ENCODE results near the gene RCE1. TPM values are rescaled to one million over a fixed set of nuclear protein-coding genes. Genes with fewer than 3 reads are reported as not detected.

The RCE1 gene
- total and polyA plus RNA-seq, 3 donors from 2014 or later, result 26.4 to 56.9 (median 54.3) TPM

- Histone ChIP-seq H3K9me3 (no peaks in the 10 kb centered on the region), H3K27me3 (no peaks in the 10 kb centered on the region), H3K36me3 (ENCODE audit: low read depth, missing control alignments) (no peaks in the 10 kb centered on the region), H3K27ac (no peak overlapping the region), H3K4me3 (no peak overlapping the region), H3K4me1 (peaks cover 7% of the 10 kb centered on the region)
- intact Hi-C loops (cut with DNase I; ENCODE audit: low total_unique reads), result no loop called here
- no peak for DNase-seq
- TF ChIP-seq CTCF (IDR thresholded peaks at IDR 0.05), result no peak
- no peak for TF ChIP-seq POLR2A (IDR thresholded peaks at IDR 0.05)
- 89 to 93% methylated on average over 26 of the region's 26 CpGs for WGBS, 2 donors
Observed at GRCh38 chr11:66852466-66853241, 9.4 kb downstream of the RCE1 start.

- intact Hi-C loops (cut with DNase I; ENCODE audit: low total_unique reads), result no loop called here
- no peak for DNase-seq
- no peaks in the 10 kb centered on the region for H3K27me3 ChIP-seq
- no peak overlapping the region for H3K4me3 ChIP-seq
- no peaks in the 10 kb centered on the region for H3K9me3 ChIP-seq
- peaks cover 7% of the 10 kb centered on the region for H3K4me1 ChIP-seq
- 90 to 91% methylated on average over 26 of the region's 26 CpGs for WGBS, 2 donors
- H3K27ac ChIP-seq, result no peak overlapping the region
- no peaks in the 10 kb centered on the region for H3K36me3 ChIP-seq (ENCODE audit: low read depth, missing control alignments)
- no peak for TF ChIP-seq POLR2A (IDR thresholded peaks at IDR 0.05)
- no peak for TF ChIP-seq CTCF (IDR thresholded peaks at IDR 0.05)
Observed at GRCh38 chr11:66853242-66854229, 10.3 kb downstream of the RCE1 start.

DNA sequence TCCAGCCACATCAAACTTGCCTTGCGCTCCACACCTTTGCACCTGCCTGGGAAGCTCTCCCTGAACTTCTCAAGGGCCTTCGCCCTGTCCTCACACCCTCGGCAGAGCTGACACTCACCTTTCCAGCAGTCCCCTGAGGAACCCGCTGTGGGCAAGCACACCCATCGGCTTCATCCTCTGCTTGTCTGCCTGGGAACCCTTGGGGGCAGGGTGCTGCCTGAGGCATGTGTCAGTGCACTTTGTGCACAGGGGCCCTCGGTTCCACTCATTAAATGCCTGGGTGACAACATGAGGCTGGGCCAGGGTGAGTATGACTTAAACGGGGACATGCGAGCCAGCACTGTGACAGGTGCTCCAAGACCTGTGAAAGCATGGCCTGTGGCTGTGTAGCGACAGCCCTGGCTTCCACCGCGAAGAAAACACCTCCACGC lies 11.0 kb downstream of the RCE1 start:
- intact Hi-C loops (cut with DNase I; ENCODE audit: low total_unique reads), result no loop called here
- TF ChIP-seq CTCF (IDR thresholded peaks at IDR 0.05), result no peak
- H3K36me3 ChIP-seq (ENCODE audit: low read depth, missing control alignments), result no peaks in the 10 kb centered on the region
- DNase-seq, result no peak
- 93 to 97% methylated on average over 6 to 12 of the region's 12 CpGs for WGBS, 2 donors
- peaks cover 7% of the 10 kb centered on the region for H3K4me1 ChIP-seq
- H3K9me3 ChIP-seq, result no peaks in the 10 kb centered on the region
- H3K4me3 ChIP-seq, result no peak overlapping the region
- H3K27ac ChIP-seq, result no peak overlapping the region
- H3K27me3 ChIP-seq, result no peaks in the 10 kb centered on the region

- intact Hi-C loops (cut with DNase I; ENCODE audit: low total_unique reads), result no loop called here
- Histone ChIP-seq H3K4me1 (peaks cover 7% of the 10 kb centered on the region), H3K9me3 (no peaks in the 10 kb centered on the region), H3K27me3 (no peaks in the 10 kb centered on the region), H3K36me3 (ENCODE audit: low read depth, missing control alignments) (no peaks in the 10 kb centered on the region), H3K4me3 (no peak overlapping the region), H3K27ac (no peak overlapping the region)
- WGBS, 2 donors, result 94 to 96% methylated on average over 4 to 15 of the region's 15 CpGs
- TF ChIP-seq CTCF (IDR thresholded peaks at IDR 0.05), result no peak
- no peak for TF ChIP-seq POLR2A (IDR thresholded peaks at IDR 0.05)
- DNase-seq, result no peak
Observed at GRCh38 chr11:66854729-66855211, 11.5 kb downstream of the RCE1 start.

All from testis (tissue), 3 donors.